ENCODE results near the gene PTPRF.

Gene PTPRF

DNA sequence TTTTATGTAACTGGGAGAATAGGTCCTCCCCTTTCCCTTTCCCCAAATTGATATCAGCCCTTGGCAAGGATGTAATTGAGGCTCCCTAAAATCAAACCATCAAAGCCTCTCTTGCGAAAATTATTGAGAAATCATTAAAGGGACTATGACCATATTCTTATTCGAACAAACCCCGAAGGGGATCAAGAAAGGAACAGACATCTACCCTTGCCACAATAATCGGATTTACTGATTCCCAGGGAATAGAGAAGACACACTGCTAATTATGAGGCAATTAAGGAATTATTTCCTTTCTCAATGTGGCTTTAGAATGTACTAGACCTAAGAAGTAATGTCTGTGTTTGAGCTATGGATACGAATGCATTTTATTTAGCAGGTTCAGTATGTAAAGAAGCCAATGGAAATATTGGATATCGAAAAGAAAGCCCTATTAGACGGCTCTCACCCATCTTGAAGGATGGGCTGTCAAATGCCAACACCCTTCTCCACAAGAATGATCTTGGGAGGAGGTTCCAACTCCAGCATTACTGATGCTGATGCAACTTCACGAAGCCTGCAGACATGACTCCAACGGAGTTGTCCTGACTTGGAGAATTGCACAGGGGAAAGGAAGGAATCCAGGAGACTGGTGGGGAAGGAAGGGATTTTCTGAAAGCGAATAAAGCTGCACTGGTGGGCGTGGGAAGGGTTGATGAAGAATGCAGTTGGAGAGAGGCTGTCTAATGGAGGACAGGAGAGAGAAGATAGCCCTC is 11.6 kb upstream of the PTPRF start:
- peaks cover 15% of the 10 kb centered on the region for H3K4me1 ChIP-seq (ENCODE audit: control insufficient read depth, insufficient read depth, low read length)
- H3K27me3 ChIP-seq (ENCODE audit: control insufficient read depth, insufficient read depth, low read length) = peaks cover 12% of the 10 kb centered on the region
- H3K4me3 ChIP-seq (ENCODE audit: low read length) = no peak overlapping the region
- no peak overlapping the region for H3K9ac ChIP-seq (ENCODE audit: low read length)
- H3K36me3 ChIP-seq (ENCODE audit: control insufficient read depth, insufficient read depth, low read length) = no peaks in the 10 kb centered on the region
- no peaks in the 10 kb centered on the region for H3K9me3 ChIP-seq (ENCODE audit: control insufficient read depth, low read length)

- Histone ChIP-seq H3K9ac (ENCODE audit: low read length) (no peak overlapping the region), H3K4me3 (ENCODE audit: low read length) (no peak overlapping the region), H3K36me3 (ENCODE audit: control insufficient read depth, insufficient read depth, low read length) (no peaks in the 10 kb centered on the region), H3K9me3 (ENCODE audit: control insufficient read depth, low read length) (no peaks in the 10 kb centered on the region), H3K27me3 (ENCODE audit: control insufficient read depth, insufficient read depth, low read length) (peaks cover 12% of the 10 kb centered on the region), H3K4me1 (ENCODE audit: control insufficient read depth, insufficient read depth, low read length) (peaks cover 24% of the 10 kb centered on the region)
These were observed 10.4 kb upstream of the PTPRF start for GRCh38 chr1:43520100-43520778.

GRCh38 chr1:43521078-43521477 is 9.6 kb upstream of the PTPRF start:
- peaks cover 27% of the 10 kb centered on the region for H3K4me1 ChIP-seq (ENCODE audit: control insufficient read depth, insufficient read depth, low read length)
- H3K27me3 ChIP-seq (ENCODE audit: control insufficient read depth, insufficient read depth, low read length) = peaks cover 12% of the 10 kb centered on the region
- H3K4me3 ChIP-seq (ENCODE audit: low read length) = no peak overlapping the region
- no peak overlapping the region for H3K9ac ChIP-seq (ENCODE audit: low read length)
- H3K36me3 ChIP-seq (ENCODE audit: control insufficient read depth, insufficient read depth, low read length) = no peaks in the 10 kb centered on the region
- no peaks in the 10 kb centered on the region for H3K9me3 ChIP-seq (ENCODE audit: control insufficient read depth, low read length)

DNA sequence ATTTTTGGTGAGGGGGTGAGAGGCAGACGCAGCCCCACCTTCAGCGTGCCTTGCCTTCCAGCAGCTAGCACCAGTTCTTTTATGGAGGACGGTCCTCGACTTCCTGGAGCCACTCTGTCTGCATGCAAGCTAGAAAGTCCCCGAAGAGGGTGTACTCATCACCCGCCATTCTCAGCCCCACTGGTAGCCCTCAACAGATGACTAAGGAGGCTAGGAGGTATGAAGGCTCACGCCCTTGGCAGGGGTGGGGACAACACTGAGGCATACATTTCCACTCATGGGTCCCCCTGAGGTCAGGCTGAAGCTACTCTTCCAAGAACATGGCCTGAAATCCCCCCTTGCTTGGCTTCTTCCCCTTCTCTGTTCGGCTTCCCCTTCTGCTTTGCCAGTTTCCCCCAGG is 8.9 kb upstream of the PTPRF start:
- no peak overlapping the region for H3K4me3 ChIP-seq (ENCODE audit: low read length)
- H3K27me3 ChIP-seq (ENCODE audit: control insufficient read depth, insufficient read depth, low read length) = peaks cover 12% of the 10 kb centered on the region
- no peaks in the 10 kb centered on the region for H3K36me3 ChIP-seq (ENCODE audit: control insufficient read depth, insufficient read depth, low read length)
- H3K9me3 ChIP-seq (ENCODE audit: control insufficient read depth, low read length) = no peaks in the 10 kb centered on the region
- peaks cover 27% of the 10 kb centered on the region for H3K4me1 ChIP-seq (ENCODE audit: control insufficient read depth, insufficient read depth, low read length)
- no peak overlapping the region for H3K9ac ChIP-seq (ENCODE audit: low read length)

DNA sequence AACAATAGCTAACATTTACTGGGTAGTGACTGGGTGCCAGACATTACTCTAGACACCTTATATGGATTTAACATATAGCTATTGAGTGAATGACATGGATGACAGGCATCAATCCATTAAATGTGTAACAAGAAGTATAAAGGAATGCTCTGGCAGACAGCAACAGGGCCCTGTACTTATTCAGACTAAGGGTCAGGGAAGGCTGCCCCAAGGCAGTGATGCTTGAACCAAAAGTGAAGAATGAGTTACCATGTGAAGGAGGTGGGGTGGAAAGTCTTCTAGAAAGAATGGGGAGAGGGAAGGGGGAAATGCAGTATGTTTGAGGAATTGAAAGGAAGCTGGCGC is 8.3 kb upstream of the PTPRF start:
- no peak overlapping the region for H3K9ac ChIP-seq (ENCODE audit: low read length)
- no peaks in the 10 kb centered on the region for H3K9me3 ChIP-seq (ENCODE audit: control insufficient read depth, low read length)
- no peak overlapping the region for H3K4me3 ChIP-seq (ENCODE audit: low read length)
- H3K36me3 ChIP-seq (ENCODE audit: control insufficient read depth, insufficient read depth, low read length) = no peaks in the 10 kb centered on the region
- peaks cover 12% of the 10 kb centered on the region for H3K27me3 ChIP-seq (ENCODE audit: control insufficient read depth, insufficient read depth, low read length)
- peaks cover 27% of the 10 kb centered on the region for H3K4me1 ChIP-seq (ENCODE audit: control insufficient read depth, insufficient read depth, low read length)

DNA sequence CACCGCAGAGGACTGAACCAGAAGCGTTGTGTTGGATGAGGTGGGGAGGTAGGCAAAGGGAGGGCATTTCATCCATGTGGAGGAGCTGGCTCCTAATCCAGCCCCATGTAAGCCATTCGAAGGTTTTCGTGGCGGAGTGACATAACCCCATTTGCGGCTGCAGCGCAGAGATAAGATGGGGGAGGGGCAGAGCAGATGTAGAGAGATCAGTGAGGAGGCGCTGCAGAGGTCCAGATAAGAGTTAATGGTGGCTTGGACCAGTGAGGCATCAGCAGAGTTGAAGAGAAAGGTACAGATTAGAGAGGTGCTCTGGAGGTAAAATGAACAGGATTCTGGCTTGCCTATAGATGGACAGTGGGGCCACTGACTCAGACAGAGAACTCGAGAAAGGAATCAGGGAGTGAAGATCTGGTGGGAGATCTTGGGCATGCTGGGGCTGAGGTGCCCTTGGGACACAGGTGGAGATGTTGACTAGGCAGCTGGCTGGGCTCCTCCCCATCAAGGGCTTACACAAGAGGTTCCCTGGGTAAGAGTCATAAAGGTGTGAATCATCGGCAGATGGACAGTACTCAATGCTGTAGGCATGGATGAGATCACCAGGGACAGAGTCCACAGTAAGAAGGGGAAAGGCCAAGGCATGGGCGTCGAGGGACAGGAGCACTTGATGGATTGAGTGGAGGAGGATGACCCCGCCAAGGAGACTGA is 7.8 kb upstream of the PTPRF start:
- Histone ChIP-seq H3K27me3 (ENCODE audit: control insufficient read depth, insufficient read depth, low read length) (peaks cover 12% of the 10 kb centered on the region), H3K36me3 (ENCODE audit: control insufficient read depth, insufficient read depth, low read length) (no peaks in the 10 kb centered on the region), H3K9me3 (ENCODE audit: control insufficient read depth, low read length) (no peaks in the 10 kb centered on the region), H3K9ac (ENCODE audit: low read length) (no peak overlapping the region), H3K4me1 (ENCODE audit: control insufficient read depth, insufficient read depth, low read length) (peaks cover 27% of the 10 kb centered on the region), H3K4me3 (ENCODE audit: low read length) (no peak overlapping the region)

DNA sequence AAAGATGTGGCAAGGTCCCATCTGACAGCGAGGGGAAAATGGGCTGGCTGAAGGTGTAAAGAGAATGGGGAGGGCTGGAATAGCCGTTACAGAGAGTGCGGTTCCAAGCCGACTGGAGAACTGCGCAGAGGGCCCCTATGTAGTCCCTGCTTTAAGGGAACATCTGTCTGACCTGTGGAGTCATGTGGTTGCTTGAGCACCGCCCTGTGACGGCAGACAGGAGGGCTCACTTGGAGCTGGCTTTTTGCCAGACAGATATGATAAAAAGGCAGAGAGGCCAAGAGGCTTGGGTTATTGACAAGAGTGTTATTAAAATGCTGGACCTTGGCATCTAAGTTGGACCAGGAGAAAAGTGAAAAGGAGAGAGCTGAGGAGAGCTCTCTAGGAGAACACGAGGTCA is 5.9 kb upstream of the PTPRF start:
- no peaks in the 10 kb centered on the region for H3K36me3 ChIP-seq (ENCODE audit: control insufficient read depth, insufficient read depth, low read length)
- peaks cover 33% of the 10 kb centered on the region for H3K4me1 ChIP-seq (ENCODE audit: control insufficient read depth, insufficient read depth, low read length)
- H3K9me3 ChIP-seq (ENCODE audit: control insufficient read depth, low read length) = no peaks in the 10 kb centered on the region
- H3K9ac ChIP-seq (ENCODE audit: low read length) = no peak overlapping the region
- no peak overlapping the region for H3K4me3 ChIP-seq (ENCODE audit: low read length)
- peaks cover 5% of the 10 kb centered on the region for H3K27me3 ChIP-seq (ENCODE audit: control insufficient read depth, insufficient read depth, low read length)

DNA sequence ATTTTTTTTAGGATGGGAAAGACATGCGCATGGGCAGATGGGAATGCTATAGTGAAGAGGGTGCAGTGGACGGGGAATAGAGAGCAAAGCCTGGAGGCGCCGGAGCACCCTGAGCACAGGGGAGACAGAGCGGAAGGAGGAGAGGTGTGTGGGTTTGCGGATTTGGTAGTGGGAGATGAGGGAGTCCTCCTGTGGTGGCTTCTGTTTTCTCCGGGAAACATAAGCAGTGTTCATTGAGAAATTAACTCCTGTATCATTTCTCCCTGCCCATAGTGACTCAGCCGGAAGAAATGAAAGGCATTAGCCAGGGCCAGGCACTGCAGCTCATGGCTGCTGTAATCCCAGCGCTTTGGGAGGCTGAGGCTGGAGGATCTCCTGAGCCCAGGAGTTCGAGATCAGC is 4.7 kb upstream of the PTPRF start:
- Histone ChIP-seq H3K9me3 (ENCODE audit: control insufficient read depth, low read length) (no peaks in the 10 kb centered on the region), H3K9ac (ENCODE audit: low read length) (no peak overlapping the region)

GRCh38 chr1:43527111-43527878 is 3.4 kb upstream of the PTPRF start:
- Histone ChIP-seq H3K9me3 (ENCODE audit: control insufficient read depth, low read length) (no peaks in the 10 kb centered on the region), H3K9ac (ENCODE audit: low read length) (no peak overlapping the region), H3K27me3 (ENCODE audit: control insufficient read depth, insufficient read depth, low read length) (no peaks in the 10 kb centered on the region)

More for the DNA sequence above, 4.7 kb upstream of the PTPRF start:
- H3K36me3 ChIP-seq (ENCODE audit: control insufficient read depth, insufficient read depth, low read length) = no peaks in the 10 kb centered on the region
- peaks cover 40% of the 10 kb centered on the region for H3K4me1 ChIP-seq (ENCODE audit: control insufficient read depth, insufficient read depth, low read length)
- no peak overlapping the region for H3K4me3 ChIP-seq (ENCODE audit: low read length)
- peaks cover 4% of the 10 kb centered on the region for H3K27me3 ChIP-seq (ENCODE audit: control insufficient read depth, insufficient read depth, low read length)

DNA sequence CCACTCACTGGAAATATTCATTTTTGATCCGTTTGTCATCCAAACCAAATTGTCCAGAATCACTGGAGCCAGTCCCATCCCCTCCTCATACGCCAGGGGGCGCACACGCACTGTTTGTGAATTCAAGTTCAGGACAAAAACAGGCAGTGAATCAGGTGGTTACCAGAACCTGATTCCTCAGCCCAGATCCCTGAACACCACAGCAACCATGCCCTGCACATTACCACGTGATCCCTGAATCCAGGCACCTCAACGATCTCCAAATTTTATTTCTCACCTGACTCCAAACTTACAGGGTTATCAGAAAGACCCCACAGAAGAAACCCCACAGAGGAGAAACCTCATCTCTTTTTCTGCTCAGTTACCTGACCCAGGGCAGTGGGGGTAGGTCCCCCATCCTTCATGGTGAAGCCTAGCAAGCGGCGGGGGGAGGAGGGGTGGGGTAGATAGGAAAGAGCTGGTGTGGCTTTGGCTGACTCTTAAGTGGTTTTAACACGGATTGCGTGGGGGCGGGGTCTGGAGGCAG is 1.4 kb upstream of the PTPRF start:
- Histone ChIP-seq H3K9me3 (ENCODE audit: control insufficient read depth, low read length) (no peaks in the 10 kb centered on the region), H3K4me3 (ENCODE audit: low read length) (no peak overlapping the region), H3K4me1 (ENCODE audit: control insufficient read depth, insufficient read depth, low read length) (peaks cover 36% of the 10 kb centered on the region), H3K27me3 (ENCODE audit: control insufficient read depth, insufficient read depth, low read length) (no peaks in the 10 kb centered on the region), H3K9ac (ENCODE audit: low read length) (no peak overlapping the region), H3K36me3 (ENCODE audit: control insufficient read depth, insufficient read depth, low read length) (no peaks in the 10 kb centered on the region)

More at GRCh38 chr1:43527111-43527878, 3.4 kb upstream of the PTPRF start:
- peaks cover 40% of the 10 kb centered on the region for H3K4me1 ChIP-seq (ENCODE audit: control insufficient read depth, insufficient read depth, low read length)
- H3K4me3 ChIP-seq (ENCODE audit: low read length) = no peak overlapping the region
- H3K36me3 ChIP-seq (ENCODE audit: control insufficient read depth, insufficient read depth, low read length) = no peaks in the 10 kb centered on the region

DNA sequence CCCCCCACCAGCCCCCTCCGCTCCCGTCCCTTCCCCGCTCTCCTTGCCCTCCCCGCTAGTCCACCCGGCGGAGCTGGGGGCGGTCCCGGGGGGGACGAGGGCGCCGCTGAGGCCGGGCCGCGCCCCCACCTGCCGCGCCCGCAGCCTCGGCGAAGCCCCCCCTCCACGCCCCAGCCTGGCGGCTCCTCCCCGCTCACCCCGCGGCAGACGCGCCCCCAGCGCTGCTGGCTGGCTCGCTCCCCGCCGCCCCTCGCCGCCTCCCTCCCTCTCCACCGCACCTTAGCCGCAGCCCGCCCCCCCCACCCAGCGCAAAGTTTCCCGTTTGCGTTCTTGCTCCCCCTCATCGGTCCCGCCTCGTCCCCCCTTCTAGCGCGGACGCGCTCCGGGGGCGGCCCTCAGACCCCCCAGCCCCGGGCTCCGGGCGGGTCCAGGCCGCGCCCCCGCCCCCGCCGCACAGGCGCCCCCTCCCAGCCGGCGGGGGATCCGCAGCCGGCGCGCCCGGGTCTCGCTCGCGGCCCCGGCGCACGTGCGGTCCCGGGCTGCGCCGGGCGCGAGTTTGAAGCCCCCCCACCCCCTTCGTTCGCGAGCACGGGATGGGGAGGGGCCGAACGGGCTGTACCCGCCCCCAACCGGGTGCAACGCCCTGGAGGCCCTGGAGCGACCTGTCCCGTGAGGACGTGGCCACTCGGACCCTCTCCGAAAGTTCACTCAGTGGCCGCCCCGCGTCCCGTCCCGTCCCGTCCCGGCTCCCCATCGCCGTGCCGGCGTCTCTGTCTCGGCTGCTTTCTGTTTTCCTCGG is 623 bp downstream of the PTPRF start:
- Histone ChIP-seq H3K36me3 (ENCODE audit: control insufficient read depth, insufficient read depth, low read length) (no peaks in the 10 kb centered on the region), H3K9ac (ENCODE audit: low read length) (peak overlapping the region; percentile 76), H3K9me3 (ENCODE audit: control insufficient read depth, low read length) (no peaks in the 10 kb centered on the region), H3K27me3 (ENCODE audit: control insufficient read depth, insufficient read depth, low read length) (no peaks in the 10 kb centered on the region), H3K4me1 (ENCODE audit: control insufficient read depth, insufficient read depth, low read length) (peaks cover 45% of the 10 kb centered on the region), H3K4me3 (ENCODE audit: low read length) (peak overlapping the region; percentile 73)
